Measurements from ENCODE around the gene HPDL. TPM values are rescaled to one million over a fixed set of nuclear protein-coding genes. Genes with fewer than 3 reads are reported as not detected.
A peak's percentile ranks its signal among the peaks of the same experiment; 100 is the strongest.

Gene HPDL
- polyA plus RNA-seq, 2 donors: 2.7 to 5.2 TPM

DNA sequence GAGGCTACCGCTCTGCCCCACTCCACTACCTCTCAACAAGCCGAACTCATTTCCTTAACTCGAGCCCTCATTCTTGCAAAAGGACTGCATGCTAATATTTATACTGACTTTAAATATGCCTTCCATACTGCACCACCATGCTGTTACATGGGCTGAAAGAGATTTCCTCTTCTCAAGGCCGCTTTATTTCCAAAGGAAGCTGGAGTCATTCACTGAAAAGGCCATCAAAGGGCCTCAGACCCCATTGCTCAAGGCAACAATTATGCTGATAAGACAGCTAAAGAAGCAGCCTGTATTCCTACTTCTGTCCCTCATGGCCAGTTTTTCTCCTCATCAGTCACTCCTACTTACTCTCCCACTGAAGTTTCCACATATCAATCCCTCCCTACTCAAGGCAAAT, 6.9 kb upstream of the HPDL start:
- WGBS, 2 donors: 85 to 91% methylated on average over 4 of the region's 4 CpGs
- no peaks in the 10 kb centered on the region for H3K36me3 ChIP-seq (ENCODE audit: control insufficient read depth in 2 of 2, insufficient read depth in 2 of 2, low read length in 1 of 2)
- H3K4me1 ChIP-seq (ENCODE audit: control insufficient read depth in 2 of 2, insufficient read depth in 2 of 2, low read length in 1 of 2): no peaks in the 10 kb centered on the region
- H3K27ac ChIP-seq (ENCODE audit: low read depth in 2 of 2, low read length in 1 of 2): no peak overlapping the region
- H3K4me3 ChIP-seq (ENCODE audit: low read depth in 1 of 2, low read length in 2 of 2): no peak overlapping the region
- no peaks in the 10 kb centered on the region for H3K27me3 ChIP-seq (ENCODE audit: control insufficient read depth in 1 of 2, insufficient read depth in 2 of 2, low read length in 2 of 2)
- no peaks in the 10 kb centered on the region for H3K9me3 ChIP-seq (ENCODE audit: control insufficient read depth in 2 of 2, insufficient read depth in 1 of 2, low read depth in 1 of 2, low read length in 1 of 2)

DNA sequence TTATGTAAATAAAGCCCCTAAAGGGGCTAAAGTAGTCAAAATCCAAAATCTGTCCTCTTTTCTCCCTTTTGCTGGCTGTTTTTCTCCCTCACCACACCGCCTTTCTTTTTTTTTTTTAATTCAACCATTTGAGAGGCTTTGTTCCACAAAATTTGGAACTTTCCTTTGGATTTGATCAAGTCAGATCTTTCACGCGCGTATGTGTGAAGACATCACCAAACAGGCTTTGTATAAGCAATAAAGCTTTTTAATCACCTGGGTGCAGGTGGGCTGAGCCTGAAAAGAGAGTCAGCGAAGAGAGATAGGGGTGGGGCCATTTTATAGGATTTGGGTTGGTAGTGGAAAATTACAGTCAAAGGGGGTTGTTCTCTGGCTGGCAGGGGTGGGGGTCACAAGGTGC, 5.3 kb upstream of the HPDL start:
- H3K36me3 ChIP-seq (ENCODE audit: control insufficient read depth in 2 of 2, insufficient read depth in 2 of 2, low read length in 1 of 2): no peaks in the 10 kb centered on the region
- peaks cover 0 to under 1% of the 10 kb centered on the region in 2 donors for H3K4me1 ChIP-seq (ENCODE audit: control insufficient read depth in 2 of 2, insufficient read depth in 2 of 2, low read length in 1 of 2)
- 89 to 92% methylated on average over 5 of the region's 5 CpGs for WGBS, 2 donors
- H3K4me3 ChIP-seq (ENCODE audit: low read depth in 1 of 2, low read length in 2 of 2): no peak overlapping the region
- H3K27ac ChIP-seq (ENCODE audit: low read depth in 2 of 2, low read length in 1 of 2): no peak overlapping the region
- H3K9me3 ChIP-seq (ENCODE audit: control insufficient read depth in 2 of 2, insufficient read depth in 1 of 2, low read depth in 1 of 2, low read length in 1 of 2): no peaks in the 10 kb centered on the region
- H3K27me3 ChIP-seq (ENCODE audit: control insufficient read depth in 1 of 2, insufficient read depth in 2 of 2, low read length in 2 of 2): no peaks in the 10 kb centered on the region

DNA sequence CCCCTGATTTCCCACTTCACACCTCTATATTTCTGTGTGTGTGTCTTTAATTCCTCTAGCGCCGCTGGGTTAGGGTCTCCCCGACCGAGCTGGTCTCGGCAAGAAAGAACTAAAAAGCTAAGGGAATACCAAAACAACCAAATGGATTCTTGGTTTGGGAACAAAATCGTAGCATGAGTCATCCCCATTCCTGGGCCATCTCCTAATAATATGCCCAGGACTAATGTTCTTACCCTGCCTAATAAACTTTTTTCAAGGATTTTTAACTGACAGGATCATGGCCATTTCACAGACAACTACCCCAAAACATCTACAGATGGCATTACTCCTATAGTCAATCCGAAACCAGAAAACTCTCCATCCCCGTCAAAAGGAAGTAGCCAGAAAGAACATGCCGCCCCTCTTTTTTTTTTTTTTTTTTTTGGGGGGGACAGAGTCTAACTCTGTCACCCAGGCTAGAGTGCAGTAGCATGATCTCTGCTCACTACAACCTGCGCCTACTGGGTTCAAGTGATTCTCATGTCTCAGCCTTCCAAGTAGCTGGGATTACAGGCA, 4.1 kb upstream of the HPDL start:
- Histone ChIP-seq H3K4me1 (ENCODE audit: control insufficient read depth in 2 of 2, insufficient read depth in 2 of 2, low read length in 1 of 2) (peaks cover 0 to 11% of the 10 kb centered on the region in 2 donors), H3K9me3 (ENCODE audit: control insufficient read depth in 2 of 2, insufficient read depth in 1 of 2, low read depth in 1 of 2, low read length in 1 of 2) (no peaks in the 10 kb centered on the region), H3K4me3 (ENCODE audit: low read depth in 1 of 2, low read length in 2 of 2) (no peak overlapping the region), H3K27ac (ENCODE audit: low read depth in 2 of 2, low read length in 1 of 2) (no peak overlapping the region), H3K27me3 (ENCODE audit: control insufficient read depth in 1 of 2, insufficient read depth in 2 of 2, low read length in 2 of 2) (no peaks in the 10 kb centered on the region), H3K36me3 (ENCODE audit: control insufficient read depth in 2 of 2, insufficient read depth in 2 of 2, low read length in 1 of 2) (peaks cover 0 to under 1% of the 10 kb centered on the region in 2 donors)
- WGBS, 2 donors: 88 to 89% methylated on average over 10 of the region's 10 CpGs

DNA sequence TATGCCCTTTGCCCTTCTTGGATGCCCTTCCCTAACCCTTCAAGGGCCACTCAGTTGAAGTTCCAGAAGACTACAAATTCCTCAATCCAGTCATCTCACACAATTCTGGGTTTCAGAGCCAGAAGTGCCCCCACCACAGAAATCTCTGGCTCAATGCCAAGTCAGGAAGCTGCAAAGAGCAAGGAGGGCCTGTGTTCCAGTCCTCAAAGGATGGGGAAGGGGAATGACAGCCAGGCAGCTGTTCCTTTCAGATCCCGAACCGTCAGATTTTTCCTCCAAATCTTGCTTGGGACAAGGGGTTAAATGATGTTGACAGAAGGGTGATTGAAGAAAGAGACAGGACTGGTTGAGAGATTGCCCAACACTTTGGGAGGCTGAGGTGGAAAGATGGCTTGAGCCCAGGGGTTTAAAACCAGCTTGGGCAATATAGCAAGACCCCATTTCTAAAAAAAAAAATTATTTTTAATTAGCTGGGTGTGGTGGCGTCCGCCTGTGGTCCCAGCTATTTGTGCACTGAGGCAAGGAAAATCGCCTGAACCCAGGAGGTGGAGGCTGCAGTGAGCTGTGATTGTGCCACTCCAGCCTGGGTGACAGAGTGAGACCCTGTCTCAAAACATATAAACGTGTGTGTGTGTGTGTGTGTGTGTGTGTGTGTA, 716 bp upstream of the HPDL start:
- WGBS, 2 donors: 55 to 59% methylated on average over 6 of the region's 6 CpGs
- H3K9me3 ChIP-seq (ENCODE audit: control insufficient read depth in 2 of 2, insufficient read depth in 1 of 2, low read depth in 1 of 2, low read length in 1 of 2): no peaks in the 10 kb centered on the region
- H3K4me1 ChIP-seq (ENCODE audit: control insufficient read depth in 2 of 2, insufficient read depth in 2 of 2, low read length in 1 of 2): peaks cover 0 to 13% of the 10 kb centered on the region in 2 donors
- no peaks in the 10 kb centered on the region for H3K27me3 ChIP-seq (ENCODE audit: control insufficient read depth in 1 of 2, insufficient read depth in 2 of 2, low read length in 2 of 2)
- no peak overlapping the region for H3K4me3 ChIP-seq (ENCODE audit: low read depth in 1 of 2, low read length in 2 of 2)
- no peak overlapping the region for H3K27ac ChIP-seq (ENCODE audit: low read depth in 2 of 2, low read length in 1 of 2)
- peaks cover 0 to 2% of the 10 kb centered on the region in 2 donors for H3K36me3 ChIP-seq (ENCODE audit: control insufficient read depth in 2 of 2, insufficient read depth in 2 of 2, low read length in 1 of 2)

GRCh38 chr1:45327644-45328515, 1.2 kb downstream of the HPDL start:
- Histone ChIP-seq H3K4me3 (ENCODE audit: low read depth in 1 of 2, low read length in 2 of 2) (peak overlapping the region; percentile 43 to 53), H3K4me1 (ENCODE audit: control insufficient read depth in 2 of 2, insufficient read depth in 2 of 2, low read length in 1 of 2) (peaks cover 4 to 13% of the 10 kb centered on the region in 2 donors), H3K27ac (ENCODE audit: low read depth in 2 of 2, low read length in 1 of 2) (no peak overlapping the region), H3K36me3 (ENCODE audit: control insufficient read depth in 2 of 2, insufficient read depth in 2 of 2, low read length in 1 of 2) (peaks cover 0 to 14% of the 10 kb centered on the region in 2 donors), H3K9me3 (ENCODE audit: control insufficient read depth in 2 of 2, insufficient read depth in 1 of 2, low read depth in 1 of 2, low read length in 1 of 2) (no peaks in the 10 kb centered on the region), H3K27me3 (ENCODE audit: control insufficient read depth in 1 of 2, insufficient read depth in 2 of 2, low read length in 2 of 2) (no peaks in the 10 kb centered on the region)
- WGBS, 2 donors: 63 to 70% methylated on average over 17 to 19 of the region's 19 CpGs

- Histone ChIP-seq H3K27me3 (ENCODE audit: control insufficient read depth in 1 of 2, insufficient read depth in 2 of 2, low read length in 2 of 2) (no peaks in the 10 kb centered on the region), H3K9me3 (ENCODE audit: control insufficient read depth in 2 of 2, insufficient read depth in 1 of 2, low read depth in 1 of 2, low read length in 1 of 2) (no peaks in the 10 kb centered on the region), H3K27ac (ENCODE audit: low read depth in 2 of 2, low read length in 1 of 2) (no peak overlapping the region), H3K4me3 (ENCODE audit: low read depth in 1 of 2, low read length in 2 of 2) (no peak overlapping the region), H3K4me1 (ENCODE audit: control insufficient read depth in 2 of 2, insufficient read depth in 2 of 2, low read length in 1 of 2) (peaks cover 4 to 13% of the 10 kb centered on the region in 2 donors), H3K36me3 (ENCODE audit: control insufficient read depth in 2 of 2, insufficient read depth in 2 of 2, low read length in 1 of 2) (peaks cover 0 to 19% of the 10 kb centered on the region in 2 donors)
- WGBS, 2 donors: 62 to 64% methylated on average over 5 of the region's 5 CpGs
Measured at GRCh38 chr1:45328680-45329079, 2.0 kb downstream of the HPDL start.

DNA sequence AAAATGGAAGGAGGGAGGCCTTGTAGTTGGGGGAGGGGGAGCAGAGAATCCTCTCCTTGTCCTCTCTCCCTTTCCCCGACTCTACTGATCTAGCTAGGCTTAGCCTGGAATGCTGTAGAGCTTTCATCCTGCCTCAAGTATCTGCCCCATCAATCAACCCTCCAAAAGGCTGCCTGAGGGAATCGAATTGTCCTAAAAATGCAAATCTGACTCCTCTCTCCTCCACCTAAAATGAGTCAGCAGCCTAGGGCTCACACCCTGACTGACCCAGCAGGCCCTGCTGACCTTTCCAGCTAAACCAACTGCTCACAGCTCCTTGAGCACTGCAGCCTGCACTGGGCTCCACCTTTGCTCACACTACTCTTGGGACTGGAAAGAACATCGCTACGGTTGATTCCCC, 2.8 kb downstream of the HPDL start:
- no peak overlapping the region for H3K4me3 ChIP-seq (ENCODE audit: low read depth in 1 of 2, low read length in 2 of 2)
- H3K27ac ChIP-seq (ENCODE audit: low read depth in 2 of 2, low read length in 1 of 2): peak overlapping the region in 1 of 2 donors; percentile 14
- peaks cover 4 to 16% of the 10 kb centered on the region in 2 donors for H3K4me1 ChIP-seq (ENCODE audit: control insufficient read depth in 2 of 2, insufficient read depth in 2 of 2, low read length in 1 of 2)
- peaks cover 0 to 21% of the 10 kb centered on the region in 2 donors for H3K36me3 ChIP-seq (ENCODE audit: control insufficient read depth in 2 of 2, insufficient read depth in 2 of 2, low read length in 1 of 2)
- 58 to 70% methylated on average over 4 of the region's 4 CpGs for WGBS, 2 donors
- H3K27me3 ChIP-seq (ENCODE audit: control insufficient read depth in 1 of 2, insufficient read depth in 2 of 2, low read length in 2 of 2): no peaks in the 10 kb centered on the region
- no peaks in the 10 kb centered on the region for H3K9me3 ChIP-seq (ENCODE audit: control insufficient read depth in 2 of 2, insufficient read depth in 1 of 2, low read depth in 1 of 2, low read length in 1 of 2)

DNA sequence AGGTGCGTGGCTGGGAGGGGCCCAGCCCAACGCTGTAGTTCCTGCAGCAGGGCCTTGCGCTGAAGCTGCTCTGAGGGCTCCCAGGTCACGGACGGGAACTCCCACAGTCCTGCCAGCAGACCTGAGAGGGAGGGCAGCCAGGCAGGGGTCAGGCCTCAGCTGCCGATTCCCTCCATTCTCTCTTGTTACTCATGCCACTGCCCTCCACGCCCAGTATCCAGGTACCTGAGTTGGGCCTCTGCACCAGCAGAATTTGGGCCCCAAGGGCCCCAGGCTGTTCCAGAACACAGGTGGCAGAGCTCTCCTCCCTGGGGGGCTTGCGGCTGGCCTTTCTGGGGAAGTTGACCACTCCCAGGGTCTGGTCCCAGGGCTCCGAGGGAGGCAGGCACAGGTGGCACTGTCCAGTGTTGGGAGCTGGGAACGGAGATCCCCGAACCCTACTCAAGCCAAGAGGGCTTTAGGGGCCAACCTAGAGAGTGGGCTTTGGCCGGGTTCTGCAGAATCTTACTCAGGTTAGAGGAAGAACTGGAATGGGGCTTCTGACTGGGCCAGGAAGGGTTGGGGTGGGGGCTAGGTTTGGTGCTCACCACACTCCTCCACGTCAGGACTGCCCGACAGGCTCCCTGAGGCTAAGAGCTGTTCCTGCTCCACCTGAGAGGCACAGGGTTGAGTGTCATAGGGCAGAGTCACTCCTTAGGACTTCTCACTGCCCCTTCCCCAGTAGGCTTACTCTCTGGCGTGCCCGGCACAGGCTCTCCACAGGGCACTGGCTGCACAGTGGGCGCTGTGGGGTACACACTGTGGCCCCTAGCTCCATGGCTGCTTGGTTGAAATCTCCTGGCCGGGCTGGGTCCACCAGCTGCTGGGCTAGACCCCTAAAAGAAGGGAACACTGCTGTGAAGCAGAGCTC, 5.0 kb downstream of the HPDL start:
- H3K9me3 ChIP-seq (ENCODE audit: control insufficient read depth in 2 of 2, insufficient read depth in 1 of 2, low read depth in 1 of 2, low read length in 1 of 2): no peaks in the 10 kb centered on the region
- peaks cover 0 to 21% of the 10 kb centered on the region in 2 donors for H3K36me3 ChIP-seq (ENCODE audit: control insufficient read depth in 2 of 2, insufficient read depth in 2 of 2, low read length in 1 of 2)
- no peaks in the 10 kb centered on the region for H3K27me3 ChIP-seq (ENCODE audit: control insufficient read depth in 1 of 2, insufficient read depth in 2 of 2, low read length in 2 of 2)
- H3K4me1 ChIP-seq (ENCODE audit: control insufficient read depth in 2 of 2, insufficient read depth in 2 of 2, low read length in 1 of 2): peaks cover 4 to 15% of the 10 kb centered on the region in 2 donors
- H3K4me3 ChIP-seq (ENCODE audit: low read depth in 1 of 2, low read length in 2 of 2): no peak overlapping the region
- H3K27ac ChIP-seq (ENCODE audit: low read depth in 2 of 2, low read length in 1 of 2): no peak overlapping the region
- 94 to 95% methylated on average over 18 of the region's 18 CpGs for WGBS, 2 donors

DNA sequence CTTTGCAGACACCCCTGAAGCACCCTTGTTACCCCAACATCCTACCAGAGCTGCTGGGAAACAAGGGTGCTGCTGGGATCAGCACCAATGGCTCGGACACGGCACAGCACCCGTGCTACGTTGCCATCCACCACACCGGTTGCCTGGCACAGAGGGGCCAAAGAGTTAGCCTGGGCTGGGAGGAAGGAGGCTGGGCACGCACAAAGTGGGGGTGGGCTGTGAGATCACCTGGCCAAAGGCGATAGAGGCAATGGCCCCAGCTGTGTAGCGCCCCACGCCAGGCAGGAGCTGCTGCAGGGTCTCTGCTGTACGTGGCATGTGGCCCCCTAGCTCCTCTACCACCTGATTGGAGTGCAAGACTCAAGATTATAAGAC, 5.6 kb downstream of the HPDL start:
- Histone ChIP-seq H3K4me1 (ENCODE audit: control insufficient read depth in 2 of 2, insufficient read depth in 2 of 2, low read length in 1 of 2) (peaks cover 4 to 10% of the 10 kb centered on the region in 2 donors), H3K4me3 (ENCODE audit: low read depth in 1 of 2, low read length in 2 of 2) (no peak overlapping the region), H3K27me3 (ENCODE audit: control insufficient read depth in 1 of 2, insufficient read depth in 2 of 2, low read length in 2 of 2) (no peaks in the 10 kb centered on the region), H3K9me3 (ENCODE audit: control insufficient read depth in 2 of 2, insufficient read depth in 1 of 2, low read depth in 1 of 2, low read length in 1 of 2) (no peaks in the 10 kb centered on the region), H3K27ac (ENCODE audit: low read depth in 2 of 2, low read length in 1 of 2) (no peak overlapping the region), H3K36me3 (ENCODE audit: control insufficient read depth in 2 of 2, insufficient read depth in 2 of 2, low read length in 1 of 2) (peaks cover 0 to 21% of the 10 kb centered on the region in 2 donors)
- 96 to 97% methylated on average over 8 to 10 of the region's 10 CpGs for WGBS, 2 donors
